WTC11 (cell line): ENCODE measurements around the gene PRR22.

Experiments
- CREM ChIP-seq: sonication (generic); formaldehyde crosslinking; IDR thresholded peaks from 2 replicates; pipeline ENCODE4 v1.8.1; 2022; ENCODE audit warnings: mild to moderate bottlenecking, missing genetic modification reagents, moderate library complexity
- FOXK1 ChIP-seq: sonication (generic); formaldehyde crosslinking; IDR thresholded peaks from 2 replicates; pipeline ENCODE4 v1.8.0; 2022; ENCODE audit warnings: mild to moderate bottlenecking, moderate library complexity, missing genetic modification reagents
- FOXP1 ChIP-seq: sonication (generic); formaldehyde crosslinking; IDR thresholded peaks from 2 replicates; pipeline ENCODE4 v1.8.0; 2022; ENCODE audit warnings: missing genetic modification reagents, mild to moderate bottlenecking, moderate library complexity, borderline replicate concordance
- IRF2 ChIP-seq: sonication (generic); formaldehyde crosslinking; IDR thresholded peaks from 2 replicates; pipeline ENCODE4 v1.8.0; 2022; ENCODE audit warnings: low read depth, missing genetic modification reagents, borderline replicate concordance
- KAT7 ChIP-seq: sonication (generic); formaldehyde crosslinking; IDR thresholded peaks from 2 replicates; pipeline ENCODE4 v1.8.1; 2023; ENCODE audit warnings: missing genetic modification reagents, mild to moderate bottlenecking, borderline replicate concordance
- SP1 ChIP-seq: sonication (generic); formaldehyde crosslinking; conservative IDR thresholded peaks from 2 replicates; pipeline ENCODE4 v1.8.1; 2022; ENCODE audit warnings: missing genetic modification reagents
- TCF7 ChIP-seq: sonication (generic); formaldehyde crosslinking; IDR thresholded peaks from 2 replicates; pipeline ENCODE4 v1.8.0; 2022; ENCODE audit warnings: mild to moderate bottlenecking, low read depth, missing genetic modification reagents, moderate library complexity
- ZNF219 ChIP-seq: sonication (generic); formaldehyde crosslinking; IDR thresholded peaks from 2 replicates; pipeline ENCODE4 v1.8.0; 2023; ENCODE audit warnings: missing genetic modification reagents, mild to moderate bottlenecking, borderline replicate concordance
- TF ChIP-seq, protein P1 (sequence below): sonication (generic); formaldehyde crosslinking; IDR thresholded peaks from 2 replicates; pipeline ENCODE4 v1.8.1; 2022; ENCODE audit warnings: mild to moderate bottlenecking, moderate library complexity, missing genetic modification reagents
- TF ChIP-seq, protein P2 (sequence below): fragments of 200-600 bp; IDR thresholded peaks from 2 replicates; pipeline ENCODE4 v1.8.0; 2022; ENCODE audit warnings: antibody characterized with exemption
- TF ChIP-seq, protein P3 (sequence below): sonication (generic); formaldehyde crosslinking; IDR thresholded peaks from 2 replicates; pipeline ENCODE4 v1.8.0; 2022; ENCODE audit warnings: mild to moderate bottlenecking, missing genetic modification reagents
- TF ChIP-seq, protein P4 (sequence below): sonication (generic); formaldehyde crosslinking; IDR thresholded peaks from 2 replicates; pipeline ENCODE4 v1.8.1; 2022; ENCODE audit warnings: low read depth, missing genetic modification reagents, borderline replicate concordance
- TF ChIP-seq, protein P5 (sequence below): sonication (generic); formaldehyde crosslinking; conservative IDR thresholded peaks from 2 replicates; pipeline ENCODE4 v1.8.1; 2023; ENCODE audit warnings: mild to moderate bottlenecking, low read depth, missing genetic modification reagents, moderate library complexity

DNA sequence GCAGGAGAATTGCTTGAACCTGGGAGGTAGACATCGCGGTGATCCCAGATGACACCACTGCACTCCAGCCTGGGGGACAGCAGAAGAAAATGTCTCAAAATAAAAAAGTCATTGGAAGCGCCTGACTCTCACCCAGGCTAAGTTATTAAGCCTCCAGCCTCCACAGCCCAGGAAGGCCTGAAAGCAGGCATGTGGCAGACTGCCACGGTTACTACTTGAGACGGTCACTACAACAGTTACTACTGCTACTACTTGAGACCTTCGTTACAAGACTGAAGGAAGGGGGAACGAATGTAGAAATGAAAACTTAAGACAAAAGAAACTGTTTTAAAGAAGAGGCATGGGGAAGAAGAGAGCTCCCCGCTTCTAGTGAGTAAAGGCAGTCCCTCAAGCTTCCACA, 9.6 kb downstream of the PRR22 start:
- TF ChIP-seq IRF2 (CRISPR knock-in tag) (no peak), KAT7 (no peak), FOXP1 (CRISPR knock-in tag) (no peak), SP1 (CRISPR knock-in tag) (no peak), FOXK1 (CRISPR knock-in tag) (no peak), ZNF219 (CRISPR knock-in tag) (no peak), CREM (no peak), TCF7 (no peak)
- TF ChIP-seq, protein P1, sequence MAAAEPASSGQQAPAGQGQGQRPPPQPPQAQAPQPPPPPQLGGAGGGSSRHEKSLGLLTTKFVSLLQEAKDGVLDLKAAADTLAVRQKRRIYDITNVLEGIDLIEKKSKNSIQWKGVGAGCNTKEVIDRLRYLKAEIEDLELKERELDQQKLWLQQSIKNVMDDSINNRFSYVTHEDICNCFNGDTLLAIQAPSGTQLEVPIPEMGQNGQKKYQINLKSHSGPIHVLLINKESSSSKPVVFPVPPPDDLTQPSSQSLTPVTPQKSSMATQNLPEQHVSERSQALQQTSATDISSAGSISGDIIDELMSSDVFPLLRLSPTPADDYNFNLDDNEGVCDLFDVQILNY (CRISPR knock-in tag), result no peak
- TF ChIP-seq, protein P2, sequence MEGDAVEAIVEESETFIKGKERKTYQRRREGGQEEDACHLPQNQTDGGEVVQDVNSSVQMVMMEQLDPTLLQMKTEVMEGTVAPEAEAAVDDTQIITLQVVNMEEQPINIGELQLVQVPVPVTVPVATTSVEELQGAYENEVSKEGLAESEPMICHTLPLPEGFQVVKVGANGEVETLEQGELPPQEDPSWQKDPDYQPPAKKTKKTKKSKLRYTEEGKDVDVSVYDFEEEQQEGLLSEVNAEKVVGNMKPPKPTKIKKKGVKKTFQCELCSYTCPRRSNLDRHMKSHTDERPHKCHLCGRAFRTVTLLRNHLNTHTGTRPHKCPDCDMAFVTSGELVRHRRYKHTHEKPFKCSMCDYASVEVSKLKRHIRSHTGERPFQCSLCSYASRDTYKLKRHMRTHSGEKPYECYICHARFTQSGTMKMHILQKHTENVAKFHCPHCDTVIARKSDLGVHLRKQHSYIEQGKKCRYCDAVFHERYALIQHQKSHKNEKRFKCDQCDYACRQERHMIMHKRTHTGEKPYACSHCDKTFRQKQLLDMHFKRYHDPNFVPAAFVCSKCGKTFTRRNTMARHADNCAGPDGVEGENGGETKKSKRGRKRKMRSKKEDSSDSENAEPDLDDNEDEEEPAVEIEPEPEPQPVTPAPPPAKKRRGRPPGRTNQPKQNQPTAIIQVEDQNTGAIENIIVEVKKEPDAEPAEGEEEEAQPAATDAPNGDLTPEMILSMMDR, result no peak
- TF ChIP-seq, protein P3, sequence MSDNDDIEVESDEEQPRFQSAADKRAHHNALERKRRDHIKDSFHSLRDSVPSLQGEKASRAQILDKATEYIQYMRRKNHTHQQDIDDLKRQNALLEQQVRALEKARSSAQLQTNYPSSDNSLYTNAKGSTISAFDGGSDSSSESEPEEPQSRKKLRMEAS, result no peak
- TF ChIP-seq, protein P4, sequence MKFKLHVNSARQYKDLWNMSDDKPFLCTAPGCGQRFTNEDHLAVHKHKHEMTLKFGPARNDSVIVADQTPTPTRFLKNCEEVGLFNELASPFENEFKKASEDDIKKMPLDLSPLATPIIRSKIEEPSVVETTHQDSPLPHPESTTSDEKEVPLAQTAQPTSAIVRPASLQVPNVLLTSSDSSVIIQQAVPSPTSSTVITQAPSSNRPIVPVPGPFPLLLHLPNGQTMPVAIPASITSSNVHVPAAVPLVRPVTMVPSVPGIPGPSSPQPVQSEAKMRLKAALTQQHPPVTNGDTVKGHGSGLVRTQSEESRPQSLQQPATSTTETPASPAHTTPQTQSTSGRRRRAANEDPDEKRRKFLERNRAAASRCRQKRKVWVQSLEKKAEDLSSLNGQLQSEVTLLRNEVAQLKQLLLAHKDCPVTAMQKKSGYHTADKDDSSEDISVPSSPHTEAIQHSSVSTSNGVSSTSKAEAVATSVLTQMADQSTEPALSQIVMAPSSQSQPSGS (CRISPR knock-in tag), result no peak
- TF ChIP-seq, protein P5, sequence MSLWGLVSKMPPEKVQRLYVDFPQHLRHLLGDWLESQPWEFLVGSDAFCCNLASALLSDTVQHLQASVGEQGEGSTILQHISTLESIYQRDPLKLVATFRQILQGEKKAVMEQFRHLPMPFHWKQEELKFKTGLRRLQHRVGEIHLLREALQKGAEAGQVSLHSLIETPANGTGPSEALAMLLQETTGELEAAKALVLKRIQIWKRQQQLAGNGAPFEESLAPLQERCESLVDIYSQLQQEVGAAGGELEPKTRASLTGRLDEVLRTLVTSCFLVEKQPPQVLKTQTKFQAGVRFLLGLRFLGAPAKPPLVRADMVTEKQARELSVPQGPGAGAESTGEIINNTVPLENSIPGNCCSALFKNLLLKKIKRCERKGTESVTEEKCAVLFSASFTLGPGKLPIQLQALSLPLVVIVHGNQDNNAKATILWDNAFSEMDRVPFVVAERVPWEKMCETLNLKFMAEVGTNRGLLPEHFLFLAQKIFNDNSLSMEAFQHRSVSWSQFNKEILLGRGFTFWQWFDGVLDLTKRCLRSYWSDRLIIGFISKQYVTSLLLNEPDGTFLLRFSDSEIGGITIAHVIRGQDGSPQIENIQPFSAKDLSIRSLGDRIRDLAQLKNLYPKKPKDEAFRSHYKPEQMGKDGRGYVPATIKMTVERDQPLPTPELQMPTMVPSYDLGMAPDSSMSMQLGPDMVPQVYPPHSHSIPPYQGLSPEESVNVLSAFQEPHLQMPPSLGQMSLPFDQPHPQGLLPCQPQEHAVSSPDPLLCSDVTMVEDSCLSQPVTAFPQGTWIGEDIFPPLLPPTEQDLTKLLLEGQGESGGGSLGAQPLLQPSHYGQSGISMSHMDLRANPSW (CRISPR knock-in tag), result no peak
